ENCODE results near the gene SAXO1.

DNA sequence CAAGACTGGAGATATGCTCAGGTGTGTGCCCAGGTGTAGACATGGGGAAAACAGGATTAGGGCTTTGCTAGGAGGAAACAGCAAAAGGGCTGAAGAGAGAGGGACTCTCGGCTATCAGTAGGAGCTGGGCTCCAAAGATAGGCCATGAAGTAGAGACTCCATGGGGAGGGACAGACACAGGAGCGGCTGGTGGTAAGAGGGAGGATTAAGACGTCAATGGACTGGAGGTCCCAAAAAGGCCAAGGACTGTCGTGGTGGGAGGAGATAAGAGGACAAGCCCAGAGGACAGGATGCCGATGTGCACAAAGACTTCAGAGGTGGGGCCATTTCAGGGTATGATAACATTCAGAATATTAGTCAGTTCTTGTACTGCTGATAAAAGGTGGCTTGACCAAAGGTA lies 93.1 kb downstream of the SAXO1 start:
- TF ChIP-seq SRF (IDR thresholded peaks at IDR 0.05; ENCODE audit: low read depth) (no peak), EZH2 (IDR thresholded peaks at IDR 0.05) (no peak), POLR2A (IDR thresholded peaks at IDR 0.05; ENCODE audit: borderline replicate concordance, extremely low read depth, insufficient read depth, insufficient read length) (no peak), SP1 (IDR thresholded peaks at IDR 0.05; ENCODE audit: low read depth) (no peak), POLR2AphosphoS5 (IDR thresholded peaks at IDR 0.05; ENCODE audit: low read depth, low read length) (no peak), EZH2phosphoT487 (IDR thresholded peaks at IDR 0.05; ENCODE audit: borderline replicate concordance) (no peak), RAD21 (IDR thresholded peaks at IDR 0.05; ENCODE audit: low read depth) (no peak), TCF7L2 (IDR thresholded peaks at IDR 0.05; ENCODE audit: borderline replicate concordance, extremely low read depth, insufficient read depth, insufficient read length) (no peak)
- TF ChIP-seq, protein P1, sequence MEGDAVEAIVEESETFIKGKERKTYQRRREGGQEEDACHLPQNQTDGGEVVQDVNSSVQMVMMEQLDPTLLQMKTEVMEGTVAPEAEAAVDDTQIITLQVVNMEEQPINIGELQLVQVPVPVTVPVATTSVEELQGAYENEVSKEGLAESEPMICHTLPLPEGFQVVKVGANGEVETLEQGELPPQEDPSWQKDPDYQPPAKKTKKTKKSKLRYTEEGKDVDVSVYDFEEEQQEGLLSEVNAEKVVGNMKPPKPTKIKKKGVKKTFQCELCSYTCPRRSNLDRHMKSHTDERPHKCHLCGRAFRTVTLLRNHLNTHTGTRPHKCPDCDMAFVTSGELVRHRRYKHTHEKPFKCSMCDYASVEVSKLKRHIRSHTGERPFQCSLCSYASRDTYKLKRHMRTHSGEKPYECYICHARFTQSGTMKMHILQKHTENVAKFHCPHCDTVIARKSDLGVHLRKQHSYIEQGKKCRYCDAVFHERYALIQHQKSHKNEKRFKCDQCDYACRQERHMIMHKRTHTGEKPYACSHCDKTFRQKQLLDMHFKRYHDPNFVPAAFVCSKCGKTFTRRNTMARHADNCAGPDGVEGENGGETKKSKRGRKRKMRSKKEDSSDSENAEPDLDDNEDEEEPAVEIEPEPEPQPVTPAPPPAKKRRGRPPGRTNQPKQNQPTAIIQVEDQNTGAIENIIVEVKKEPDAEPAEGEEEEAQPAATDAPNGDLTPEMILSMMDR (IDR thresholded peaks at IDR 0.05 in 2 of 3, conservative IDR thresholded peaks at IDR 0.05 in 1 of 3; ENCODE audit: borderline replicate concordance in 1 of 3, insufficient read depth in 1 of 3, low read depth in 2 of 3, low read length in 2 of 3): no peak

Measured in HCT116 (cell line).